Midbrain (tissue), 1 donor: ENCODE measurements around the gene PTPRG.

ENCODE experiments used
- DNase-seq: peaks from one replicate; lab custom pipeline; 2025; lab: John Stamatoyannopoulos, UW

PTPRG gene

DNA sequence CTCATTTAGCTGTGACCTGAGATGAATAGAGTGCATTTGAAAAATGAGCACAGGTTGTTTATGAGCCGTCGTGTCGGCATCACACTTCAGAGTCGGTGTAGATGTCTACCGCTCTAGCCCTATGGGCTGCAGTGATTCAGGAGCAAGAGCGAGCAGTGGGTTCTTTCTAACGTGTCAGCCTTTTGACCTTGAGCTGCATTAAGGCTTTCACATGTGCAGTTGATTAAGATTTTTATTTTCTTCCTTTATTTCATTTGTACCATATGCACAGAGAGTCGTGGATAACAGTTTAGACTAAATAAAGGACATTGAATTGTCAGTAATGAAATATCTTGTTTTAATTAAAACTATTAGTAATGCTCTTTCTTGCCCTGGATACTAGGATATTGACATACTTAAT, 368.2 kb downstream of the PTPRG start:
- DNase-seq = no peak

DNA sequence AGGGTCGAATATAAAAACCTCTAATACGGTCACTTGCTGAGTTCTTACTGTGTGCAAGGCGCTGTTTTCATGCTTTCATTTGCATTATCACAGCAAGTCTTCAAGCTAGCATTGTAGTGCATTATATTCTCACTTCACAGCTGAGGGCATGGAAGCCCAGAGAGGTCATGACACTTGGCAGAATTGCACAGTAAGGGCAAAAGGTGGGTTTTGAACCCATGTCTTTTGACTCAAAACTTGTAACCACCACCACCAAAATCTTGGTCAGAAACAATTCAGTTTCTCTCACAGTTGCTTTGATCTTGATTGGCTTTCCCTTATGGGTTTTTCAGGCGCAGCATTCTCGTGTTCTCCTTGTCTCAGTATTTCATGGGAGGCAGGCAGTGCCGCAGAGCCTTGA, 371.1 kb downstream of the PTPRG start:
- no peak for DNase-seq

DNA sequence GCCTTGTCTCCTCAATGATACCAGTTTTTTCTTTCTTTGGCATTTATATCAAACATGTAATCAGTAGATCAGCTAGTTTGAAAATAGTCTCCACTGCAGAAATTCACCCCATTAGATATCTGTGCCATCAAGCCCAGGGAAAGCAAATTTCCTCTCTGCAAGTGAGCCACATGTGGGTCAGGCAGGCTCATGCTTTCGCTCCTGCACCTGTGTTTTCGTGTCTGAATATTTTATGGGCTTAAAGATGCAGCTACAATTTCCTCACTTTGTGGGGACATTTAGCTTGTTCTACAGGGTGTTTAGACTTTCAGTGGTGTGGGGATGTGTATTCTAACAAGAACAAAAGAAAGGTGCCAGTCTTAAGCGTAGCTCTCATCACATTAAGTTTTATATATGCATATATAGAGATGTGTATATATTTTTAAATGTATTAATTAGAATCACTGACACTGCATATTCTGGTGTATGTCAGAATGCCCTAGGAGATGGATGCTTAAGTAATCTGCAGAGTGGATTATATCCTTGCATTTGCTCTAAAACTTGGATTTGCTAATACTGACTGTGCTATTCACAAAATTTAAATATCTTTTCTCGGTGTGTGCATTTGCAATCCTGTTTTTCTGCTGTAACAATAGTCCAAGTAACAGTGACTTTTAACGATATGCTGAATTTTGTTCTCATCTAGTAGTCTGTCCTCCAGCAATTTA, 372.6 kb downstream of the PTPRG start:
- DNase-seq = no peak

DNA sequence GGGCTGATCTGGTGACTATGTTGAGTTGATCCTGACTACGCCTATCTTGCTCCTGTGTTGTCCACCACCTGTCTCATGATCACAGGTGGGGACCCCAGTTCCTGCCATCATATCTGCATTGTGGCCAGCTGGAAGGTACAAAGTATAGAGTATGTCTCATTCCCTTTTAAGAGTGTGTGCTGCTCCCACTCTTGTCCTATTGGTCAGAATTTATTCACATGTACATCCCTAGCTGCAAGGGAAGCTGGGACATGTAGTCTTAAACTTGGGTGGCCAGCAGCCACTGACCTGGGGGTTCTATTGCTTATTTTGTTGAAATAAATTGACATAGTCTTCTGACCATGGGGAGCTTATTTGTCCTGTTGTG, 373.1 kb downstream of the PTPRG start:
- no peak for DNase-seq

DNA sequence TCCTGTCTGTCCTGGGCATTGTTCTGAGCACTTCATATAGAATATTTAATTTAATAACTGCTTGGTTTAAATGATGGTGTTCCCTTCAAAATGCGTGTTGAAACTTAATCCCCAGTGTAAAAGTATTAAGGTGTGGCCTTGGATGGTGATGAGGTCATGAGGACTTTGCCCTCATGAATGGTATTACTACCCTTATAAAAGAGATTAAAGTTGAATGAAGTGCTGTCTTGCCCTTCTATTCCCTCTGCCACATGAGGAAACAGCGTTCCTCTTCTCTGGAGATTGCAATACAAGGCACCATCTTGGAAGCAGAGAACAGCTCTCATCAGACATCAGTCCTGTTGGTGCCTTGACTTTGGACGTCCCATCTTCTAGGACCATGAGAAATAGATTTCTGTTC, 374.4 kb downstream of the PTPRG start:
- DNase-seq = no peak

GRCh38 chr3:61936344-61936937, 375.1 kb downstream of the PTPRG start:
- DNase-seq = no peak

DNA sequence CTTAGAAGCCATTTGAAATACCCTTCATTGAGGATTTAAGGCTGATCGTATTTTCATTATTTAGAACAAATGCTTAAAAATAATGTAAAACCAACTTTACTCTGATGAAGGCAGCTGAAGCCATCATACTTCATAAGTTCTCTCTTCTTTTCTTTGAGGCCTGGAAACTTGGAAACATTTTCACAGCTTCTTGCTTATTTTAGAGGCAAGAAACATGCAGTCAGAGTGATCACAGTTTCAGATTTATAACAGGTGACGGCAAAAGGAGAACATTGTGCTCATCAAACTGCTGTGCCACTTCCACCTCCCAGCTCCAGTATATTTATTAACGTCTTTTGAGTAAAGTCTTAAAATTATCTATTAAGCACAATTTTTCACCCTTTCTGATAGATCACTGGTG, 376.1 kb downstream of the PTPRG start:
- no peak for DNase-seq

- DNase-seq = no peak
These were observed 377.6 kb downstream of the PTPRG start for GRCh38 chr3:61938878-61939549.

GRCh38 chr3:61940236-61940635, 378.9 kb downstream of the PTPRG start:
- DNase-seq = no peak

- DNase-seq = no peak
These were observed 382.6 kb downstream of the PTPRG start for GRCh38 chr3:61943975-61944374.

- no peak for DNase-seq
These were observed 383.4 kb downstream of the PTPRG start for GRCh38 chr3:61944726-61945125.

- no peak for DNase-seq
These were observed 384.3 kb downstream of the PTPRG start for GRCh38 chr3:61945657-61946056.

GRCh38 chr3:61946570-61947324, 385.4 kb downstream of the PTPRG start:
- no peak for DNase-seq

- peak; percentile 10 for DNase-seq
These were observed 386.1 kb downstream of the PTPRG start for GRCh38 chr3:61947456-61947855.

GRCh38 chr3:61948699-61949305, 387.4 kb downstream of the PTPRG start:
- no peak for DNase-seq

DNA sequence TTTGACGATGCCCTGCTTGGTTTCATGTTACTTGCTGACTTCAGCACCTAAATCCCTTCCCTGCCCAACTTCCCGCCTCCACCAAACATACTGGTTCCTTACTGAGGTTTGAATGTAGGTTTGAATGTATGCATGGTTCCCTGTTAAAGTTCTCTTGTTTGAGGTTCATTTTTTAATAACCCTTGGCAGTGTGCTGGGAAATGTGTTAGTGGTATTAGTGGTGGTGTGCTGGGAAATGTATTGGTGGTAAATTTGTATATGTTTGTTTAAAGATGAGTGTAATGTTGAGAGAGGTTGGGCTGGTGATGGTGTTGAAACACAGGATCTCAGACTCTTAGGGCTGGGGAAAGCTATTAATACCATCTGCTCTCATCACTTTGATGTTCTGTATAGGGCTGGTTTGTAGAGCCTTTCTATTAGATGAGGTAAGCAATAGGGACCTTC, 392.7 kb downstream of the PTPRG start:
- DNase-seq = no peak

DNA sequence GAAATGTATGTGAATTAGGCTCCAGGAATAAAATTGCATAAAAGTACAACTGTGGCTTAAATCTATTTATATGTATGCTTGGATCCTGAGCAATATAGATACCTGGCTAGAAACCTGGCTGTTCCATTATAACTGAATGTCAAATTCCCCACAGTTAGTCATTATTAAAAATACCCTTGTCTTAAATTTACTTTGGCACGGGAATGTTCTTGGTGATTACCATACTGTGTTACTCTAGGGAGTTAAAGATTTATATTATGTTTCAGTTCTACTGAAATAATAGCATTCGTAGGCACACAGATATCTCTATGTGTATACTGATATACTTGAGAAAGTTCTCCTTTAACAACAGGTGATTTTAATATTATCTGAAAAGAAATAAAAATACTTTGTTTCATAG, 394.1 kb downstream of the PTPRG start:
- no peak for DNase-seq

- DNase-seq = no peak
These were observed 394.9 kb downstream of the PTPRG start for GRCh38 chr3:61956236-61956635.

DNA sequence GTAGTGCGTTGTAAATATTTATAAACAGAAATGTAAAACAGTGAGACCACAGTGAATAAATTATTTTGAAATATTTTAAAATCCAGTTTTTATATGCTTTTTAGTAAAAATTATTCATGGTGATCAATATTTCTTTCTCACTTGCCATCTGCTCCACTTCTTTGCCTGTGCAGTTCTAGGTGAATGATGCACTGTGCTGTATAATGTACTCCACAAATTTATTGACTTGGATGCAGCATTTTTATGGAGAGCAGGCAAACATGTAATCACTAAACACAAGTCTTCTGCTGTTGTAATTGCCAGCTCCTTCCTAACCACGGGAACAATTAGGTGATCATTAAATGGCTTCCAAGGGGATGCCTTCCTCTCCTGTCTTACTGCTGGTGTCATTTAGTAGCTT, 395.9 kb downstream of the PTPRG start:
- no peak for DNase-seq

DNA sequence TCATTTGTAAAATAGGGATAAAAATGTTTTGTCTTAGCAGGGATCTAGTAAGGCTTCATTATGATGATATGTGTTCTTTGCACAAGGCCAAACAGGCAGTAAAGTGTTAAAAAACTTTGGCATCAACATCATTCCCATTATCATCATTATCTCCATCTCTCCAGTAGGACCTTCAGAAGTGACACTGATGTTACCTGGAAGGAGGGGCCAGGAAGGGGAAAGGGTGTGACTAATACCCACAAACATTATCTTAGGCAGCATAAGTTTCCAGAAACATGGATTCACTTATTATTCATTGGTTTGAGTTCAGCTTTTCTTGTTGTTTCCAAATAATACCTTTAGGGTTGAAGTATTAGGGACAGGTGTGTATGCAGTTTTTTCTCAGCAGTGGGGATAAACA, 399.6 kb downstream of the PTPRG start:
- DNase-seq = no peak

GRCh38 chr3:61961900-61962299, 400.5 kb downstream of the PTPRG start:
- DNase-seq = no peak

DNA sequence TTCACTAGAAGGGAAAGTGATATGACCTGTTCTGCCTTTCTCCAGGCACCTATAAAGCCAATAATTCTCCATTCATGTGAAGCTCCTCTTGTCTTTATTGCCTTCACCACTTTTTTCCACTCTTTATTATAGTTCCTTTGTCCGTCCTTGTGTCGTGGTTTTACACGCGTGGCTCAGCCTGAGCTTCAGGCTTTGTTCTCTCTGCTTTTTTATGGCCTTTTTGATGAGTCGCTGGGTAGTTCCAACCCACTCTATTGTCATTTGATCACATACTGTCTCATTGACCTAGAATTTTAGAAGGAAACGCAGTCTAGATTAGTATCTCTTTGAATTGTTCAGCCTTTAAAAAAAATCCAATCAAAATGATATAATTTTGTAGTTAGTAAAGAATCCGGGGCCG, 403.2 kb downstream of the PTPRG start:
- no peak for DNase-seq
